Left hindlimb (tissue), 1 donor: Measurements from ENCODE around the gene SLC49A4.
A peak's percentile ranks its signal among the peaks of the same experiment; 100 is the strongest.

Source experiments
- DNase-seq: peaks from one replicate; pipeline ENCODE4 v3.0.0-alpha.2; 2018

The SLC49A4 gene

DNA sequence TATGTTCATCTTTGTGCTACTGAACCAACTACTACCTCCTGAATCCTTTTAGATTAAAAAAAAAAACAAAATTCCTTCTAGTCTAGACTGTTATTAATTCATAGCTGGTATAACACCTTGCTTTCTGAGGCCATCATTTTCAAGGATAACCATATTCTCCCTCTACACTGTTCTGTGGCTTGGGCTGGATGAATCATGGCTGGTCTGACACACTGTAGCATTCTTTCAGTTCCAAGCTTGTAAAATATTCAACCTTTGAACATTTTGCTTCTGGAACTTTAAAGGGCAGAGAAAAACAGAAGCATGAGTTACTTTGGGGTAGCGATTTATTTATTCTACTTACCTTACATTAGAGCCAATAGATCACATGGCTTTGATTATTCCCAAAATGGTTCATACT is 8.8 kb upstream of the SLC49A4 start:
- no peak for DNase-seq

DNA sequence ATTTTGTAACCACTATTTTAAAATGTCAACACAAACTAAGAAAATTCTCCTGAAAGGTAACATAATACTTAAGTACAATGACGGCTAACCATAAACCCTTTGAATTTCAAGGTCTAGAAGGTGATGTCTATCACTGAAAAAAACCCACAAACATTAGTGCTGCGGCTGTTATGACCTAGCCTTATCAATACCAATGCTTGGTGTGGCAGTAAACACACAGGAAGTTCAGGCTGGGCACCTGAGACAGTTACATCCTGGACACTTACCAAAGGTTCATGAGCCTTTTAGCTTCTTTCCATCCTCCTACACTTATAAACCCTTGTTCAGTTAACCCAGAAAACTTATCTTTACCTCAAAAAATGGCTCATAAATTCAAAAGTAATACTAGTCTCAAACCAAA is 7.0 kb upstream of the SLC49A4 start:
- no peak for DNase-seq

DNA sequence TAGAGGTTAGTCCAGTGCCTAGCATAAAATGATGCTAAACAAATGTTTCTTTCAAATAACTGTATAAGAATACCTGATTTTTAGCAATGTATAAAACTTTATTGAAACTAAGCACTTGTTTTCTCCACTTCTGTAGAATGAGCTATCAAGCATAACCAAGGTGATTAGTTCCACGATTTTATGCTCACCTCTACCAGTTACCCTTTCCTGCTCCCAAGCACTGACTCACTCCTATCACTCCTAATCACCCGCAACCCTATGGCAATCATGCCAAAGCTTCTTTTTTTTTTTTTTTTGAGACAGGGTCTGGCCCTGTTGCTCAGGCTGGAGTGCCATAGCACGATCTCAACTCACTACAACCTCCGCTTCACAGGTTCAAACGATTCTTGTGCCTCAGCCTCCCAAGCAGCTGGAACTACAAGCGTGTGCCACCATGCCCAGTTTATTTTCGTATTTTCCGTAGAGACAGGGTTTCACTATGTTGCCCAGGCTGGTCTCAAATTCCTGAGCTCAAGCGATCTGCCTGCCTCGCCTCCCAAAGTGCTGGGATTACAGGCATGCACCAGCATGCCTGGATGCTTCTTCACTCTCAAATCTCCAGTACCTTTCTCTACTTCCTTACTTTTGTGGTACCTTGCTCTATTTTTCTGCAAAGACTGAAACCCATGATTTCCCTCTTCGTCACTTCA is 5.1 kb upstream of the SLC49A4 start:
- no peak for DNase-seq

DNA sequence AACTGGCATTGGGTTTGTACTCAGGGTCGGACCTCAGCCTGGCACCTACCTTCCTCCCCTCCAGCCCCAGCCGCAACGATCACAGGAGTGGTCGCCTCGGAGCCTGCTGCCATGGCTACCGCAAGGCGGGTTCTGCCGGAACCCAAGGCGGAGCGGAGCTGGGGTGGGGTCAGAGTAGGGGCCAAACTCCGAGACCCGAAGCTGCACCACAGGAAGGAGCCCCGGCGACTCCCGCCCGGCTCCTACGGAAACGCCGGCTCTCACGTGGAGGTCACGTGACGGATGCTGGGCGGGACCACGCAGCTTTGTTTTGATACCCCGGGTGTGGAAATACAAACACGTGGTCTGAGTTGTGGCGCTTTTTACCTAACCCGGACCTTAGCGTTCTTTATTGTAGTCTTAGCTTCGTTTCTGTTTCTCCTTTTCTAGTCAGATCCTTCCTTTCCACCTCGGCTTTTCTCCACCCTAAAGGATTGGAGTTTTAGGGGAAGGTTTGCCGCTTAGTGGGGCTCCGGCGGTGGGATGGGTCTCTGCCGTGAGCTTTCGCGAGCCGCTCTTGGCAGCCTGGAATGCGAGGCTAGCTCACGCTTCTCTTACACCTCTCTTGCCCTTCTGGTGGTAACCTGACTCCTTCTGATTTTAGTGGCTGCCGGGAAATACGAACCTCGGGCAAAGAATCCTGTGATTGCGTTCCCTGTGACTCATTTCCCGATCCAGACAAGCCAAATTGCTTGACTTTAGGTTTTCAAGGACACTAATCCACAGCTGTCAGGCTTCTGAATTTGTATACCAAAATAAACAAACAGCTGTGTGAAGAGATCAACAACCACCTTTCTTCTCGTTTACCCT is 1.1 kb upstream of the SLC49A4 start, which contains the start of gene HSPBAP1:
HSPBAP1 (minus strand) TSS at position 264 of the 849 bp plus-strand sequence; CDS start at position 113, 151 bp downstream.
- peak; percentile 93 for DNase-seq

DNA sequence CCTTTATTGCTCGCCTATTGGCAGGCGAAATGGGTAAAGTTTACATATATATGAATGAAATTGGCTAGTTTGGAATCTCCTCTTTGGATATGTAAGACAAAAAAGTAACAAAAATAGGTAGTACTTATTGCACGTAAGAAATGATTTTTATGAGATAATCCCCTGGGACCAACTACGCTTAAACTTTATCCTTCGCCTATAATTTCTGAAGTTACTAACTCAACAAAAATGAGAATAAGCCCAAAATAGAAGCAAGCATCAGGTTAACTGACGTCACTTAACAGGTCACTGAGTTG is 438 bp upstream of the SLC49A4 start:
- DNase-seq = no peak

DNA sequence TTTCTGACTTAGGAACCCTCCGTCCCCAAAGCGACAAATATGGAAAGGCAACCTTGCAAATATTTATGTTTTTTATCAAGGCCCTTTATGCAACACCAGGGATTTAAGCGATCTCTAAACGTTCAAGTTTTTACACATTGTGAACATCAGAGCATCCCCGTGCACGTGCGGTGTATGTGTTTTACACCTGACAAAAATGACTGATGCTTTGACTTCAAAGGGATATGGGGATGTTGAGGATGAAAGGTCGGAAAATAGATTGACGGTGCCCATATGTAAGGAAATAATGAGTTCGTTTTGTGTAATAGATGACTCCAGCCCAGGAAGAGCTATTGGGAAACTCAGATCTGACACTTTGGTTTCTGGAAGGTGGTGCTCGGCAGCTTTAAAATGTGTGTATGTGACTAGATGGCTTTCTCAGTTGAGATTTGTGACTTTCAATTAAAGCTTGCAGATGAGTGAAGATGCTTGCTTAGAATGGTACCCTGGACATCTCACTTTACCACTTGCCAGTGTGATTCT is 866 bp downstream of the SLC49A4 start:
- no peak for DNase-seq

DNA sequence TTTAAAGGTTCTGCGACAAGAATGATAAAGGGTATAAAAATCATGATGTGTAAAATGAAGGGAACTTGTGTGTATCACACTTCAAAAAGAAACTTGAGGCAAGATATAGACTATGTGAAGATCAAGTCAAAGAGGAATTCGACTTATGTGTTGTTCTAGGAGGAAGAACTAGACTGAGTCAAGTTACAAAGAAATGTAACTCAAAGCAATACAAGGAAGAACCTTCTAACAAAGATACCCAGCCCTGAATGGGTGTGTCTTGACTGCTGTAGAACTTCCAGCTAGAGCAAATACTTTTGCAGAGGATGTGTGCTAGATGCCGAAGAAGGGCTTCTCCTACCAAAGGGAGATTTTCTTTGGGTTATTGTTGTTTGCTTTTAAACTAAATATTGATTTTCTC is 2.4 kb downstream of the SLC49A4 start:
- no peak for DNase-seq

DNA sequence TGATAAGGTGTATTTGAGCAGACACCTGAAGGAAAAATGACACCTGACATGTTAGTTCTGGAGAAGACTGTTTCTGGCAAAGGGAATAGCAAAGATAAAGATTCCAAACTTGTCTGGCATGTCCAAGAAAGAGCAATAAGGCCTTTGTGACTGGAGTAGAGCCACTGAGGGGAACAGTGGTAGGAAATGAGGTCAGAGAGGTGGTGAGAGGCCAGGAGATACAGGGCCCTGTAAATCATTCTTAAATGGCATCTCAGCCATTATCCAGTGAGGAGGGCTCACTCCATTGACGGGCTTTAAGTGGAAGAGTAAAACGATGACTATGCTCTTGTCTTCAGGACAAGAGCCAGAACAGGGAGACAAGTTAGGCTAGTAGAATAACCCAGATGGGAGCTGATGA is 4.5 kb downstream of the SLC49A4 start:
- DNase-seq = no peak

DNA sequence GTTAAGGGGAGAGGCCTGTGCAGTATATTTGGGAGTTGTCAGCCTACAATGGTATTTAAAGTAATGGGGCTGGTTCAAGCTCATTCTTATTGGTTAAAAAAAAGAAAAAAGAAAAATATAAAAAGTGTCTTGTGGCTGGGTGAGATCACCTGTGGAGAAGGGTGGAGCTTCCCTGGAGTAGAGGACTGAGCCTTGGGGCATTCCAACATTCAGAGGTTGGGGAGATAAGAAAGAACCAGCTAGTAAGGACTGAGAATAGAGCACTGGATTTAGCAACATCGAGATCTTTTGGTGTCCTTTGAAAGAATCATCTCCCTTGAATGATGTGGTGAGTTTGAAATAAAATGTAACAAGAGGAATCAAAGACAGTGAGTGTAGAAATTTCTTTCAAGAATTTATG is 5.2 kb downstream of the SLC49A4 start:
- DNase-seq = no peak

DNA sequence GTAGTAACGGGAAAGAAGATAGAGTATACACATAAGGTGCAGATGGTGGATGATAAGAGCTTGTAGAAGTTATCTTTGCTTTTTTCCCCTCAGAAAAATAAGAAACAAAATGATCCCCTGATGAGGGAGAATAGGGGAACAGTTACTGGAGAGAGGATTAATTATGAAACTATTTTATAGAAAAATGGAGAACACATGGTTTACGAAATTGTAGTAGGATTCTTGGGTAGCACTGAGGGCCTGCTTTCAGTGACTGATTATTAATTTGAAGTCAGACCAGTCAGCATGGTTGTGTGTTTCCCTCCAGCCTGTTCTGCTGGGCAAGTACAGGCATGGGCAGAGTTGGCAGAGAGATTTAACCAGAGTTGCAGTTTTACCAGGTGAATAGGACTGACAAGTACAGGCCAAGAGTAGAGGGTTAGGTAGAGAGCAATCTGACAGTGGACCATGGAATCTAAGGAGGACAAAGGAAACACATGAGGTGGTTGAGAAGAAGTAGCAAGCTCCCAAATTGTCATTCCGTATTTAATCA is 5.9 kb downstream of the SLC49A4 start:
- no peak for DNase-seq

DNA sequence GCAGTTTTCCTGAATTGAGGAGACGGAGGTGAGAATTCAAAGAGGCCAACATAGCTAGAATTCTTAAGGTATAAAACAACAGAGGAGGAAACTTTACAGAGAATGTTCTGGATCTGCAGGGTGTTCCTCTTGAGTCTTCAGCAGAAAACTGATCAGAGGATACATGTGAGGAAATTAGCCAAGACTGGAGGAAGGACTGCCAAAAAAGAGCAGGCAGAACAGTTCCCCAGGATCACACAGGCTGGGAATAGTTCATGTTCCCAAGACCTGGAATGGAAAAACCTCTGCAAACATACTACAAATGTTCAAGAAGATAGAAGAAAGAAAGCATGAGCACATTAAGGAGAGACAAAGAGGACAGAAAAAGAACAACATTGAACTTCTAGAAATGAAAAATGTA is 7.5 kb downstream of the SLC49A4 start:
- no peak for DNase-seq

DNA sequence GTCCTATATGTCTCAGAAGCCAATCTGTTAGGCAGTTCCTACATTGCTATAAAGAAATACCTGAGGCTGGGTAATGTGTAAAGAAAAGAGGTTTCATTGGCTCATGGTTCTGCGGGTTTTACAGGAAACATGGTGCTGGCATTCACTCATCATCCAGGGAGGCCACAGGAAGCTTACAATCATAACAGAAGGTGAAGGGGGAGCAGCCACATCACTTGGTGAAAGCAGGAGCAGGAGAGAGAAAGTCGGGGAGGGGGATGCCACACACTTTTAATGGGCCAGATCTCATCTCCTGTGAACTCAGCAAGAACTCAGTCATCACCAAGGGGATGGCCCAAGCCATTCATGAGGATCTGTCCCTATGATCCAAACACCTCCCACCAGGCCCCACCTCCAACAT is 9.1 kb downstream of the SLC49A4 start:
- no peak for DNase-seq

DNA sequence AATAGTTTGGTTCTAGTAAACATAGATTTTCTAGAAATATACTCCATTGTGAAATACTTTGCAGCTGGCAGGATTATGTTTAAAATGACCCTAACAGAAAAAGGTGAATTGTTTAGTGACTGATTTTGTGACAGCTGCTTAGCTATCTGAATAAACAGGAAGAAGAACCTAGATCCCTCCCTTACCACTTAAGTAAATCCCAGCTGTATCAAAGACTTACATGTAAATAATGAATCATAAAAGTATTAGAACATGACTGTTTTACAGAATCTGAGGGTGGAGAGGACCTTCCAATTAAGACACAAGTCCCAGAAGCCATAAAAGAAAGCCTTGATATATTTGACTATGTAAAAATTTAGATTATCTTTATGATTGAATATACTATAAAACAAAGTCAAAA is 15.9 kb downstream of the SLC49A4 start:
- no peak for DNase-seq

DNA sequence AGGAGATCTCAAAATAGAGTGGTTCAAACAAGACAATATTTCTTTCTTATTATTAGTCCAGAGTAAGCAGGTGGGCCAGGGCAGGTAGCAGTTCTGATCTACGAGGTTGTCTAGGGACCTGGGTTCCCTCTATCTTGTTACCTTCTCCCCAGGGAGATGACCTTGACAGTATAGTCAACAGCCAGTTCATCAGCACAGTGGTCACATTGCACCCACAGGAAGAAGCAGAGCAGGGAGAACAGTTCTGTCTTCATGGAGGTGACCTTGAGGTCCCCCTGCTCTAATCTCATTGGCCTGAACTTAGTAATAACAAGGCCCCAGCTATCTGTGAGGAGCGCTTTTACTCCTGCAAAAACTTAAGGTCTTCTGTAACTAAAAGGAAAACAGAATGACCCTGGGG is 21.7 kb downstream of the SLC49A4 start:
- no peak for DNase-seq

DNA sequence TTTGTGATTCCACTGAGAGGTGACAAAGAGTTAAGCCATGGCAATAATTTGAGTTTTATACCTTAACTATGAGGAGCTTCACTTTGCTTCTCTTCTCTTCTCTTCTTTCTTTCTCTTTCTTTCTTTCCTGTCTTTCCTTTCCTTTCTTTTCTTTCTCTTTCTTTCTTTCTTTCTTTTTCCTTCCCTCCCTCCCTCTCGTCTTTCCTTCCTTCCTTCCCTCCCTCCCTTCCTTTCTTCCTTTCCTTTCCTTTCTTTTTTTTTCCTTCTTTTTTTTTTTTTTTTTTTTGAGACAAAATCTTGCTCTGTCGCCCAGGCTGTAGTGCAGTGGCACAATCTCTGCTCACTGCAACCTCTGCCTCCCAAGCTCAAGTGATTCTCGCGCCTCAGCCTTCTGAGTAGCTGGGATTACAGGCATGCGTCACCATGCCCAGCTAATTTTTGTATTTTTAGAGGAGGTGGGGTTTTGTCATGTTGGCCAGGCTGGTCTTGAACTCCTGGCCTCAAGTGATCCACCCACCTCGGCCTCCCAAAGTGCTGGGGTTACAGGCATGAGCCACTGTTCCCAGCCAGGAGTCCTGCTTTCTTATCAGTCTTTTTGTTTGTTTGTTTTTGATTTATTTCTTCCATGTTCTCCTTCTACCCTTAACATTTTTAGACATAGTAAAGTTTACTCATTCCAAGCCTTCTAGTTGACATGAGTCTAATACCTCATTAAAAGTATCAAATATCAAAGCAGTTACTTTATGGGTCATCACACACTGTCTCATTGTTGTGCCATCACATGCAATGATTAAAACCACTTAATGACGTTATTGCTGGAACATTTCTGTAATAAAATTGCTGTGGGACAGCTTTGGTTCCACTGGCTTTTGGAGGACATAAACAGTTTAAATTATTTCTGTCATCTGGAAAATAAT is 29.9 kb downstream of the SLC49A4 start:
- no peak for DNase-seq

DNA sequence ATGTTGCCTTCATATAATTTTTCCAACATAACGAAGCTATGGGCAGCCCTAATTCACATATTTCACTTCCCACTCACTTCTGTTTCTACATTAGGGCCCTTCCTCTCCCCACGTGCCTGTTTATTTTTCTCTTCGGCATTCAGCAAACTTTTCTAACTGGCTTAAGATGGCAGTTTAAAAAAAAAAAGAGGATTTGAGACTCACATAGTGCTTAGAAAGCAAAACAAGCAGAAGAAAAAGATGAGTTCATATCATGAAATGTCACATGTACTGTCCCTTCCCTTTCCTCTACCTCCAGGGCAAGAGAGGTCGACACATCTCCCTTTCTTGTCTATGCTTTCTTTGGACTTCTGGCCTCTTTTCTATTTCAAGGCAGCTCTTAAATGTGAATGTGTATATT is 30.6 kb downstream of the SLC49A4 start:
- DNase-seq = no peak

DNA sequence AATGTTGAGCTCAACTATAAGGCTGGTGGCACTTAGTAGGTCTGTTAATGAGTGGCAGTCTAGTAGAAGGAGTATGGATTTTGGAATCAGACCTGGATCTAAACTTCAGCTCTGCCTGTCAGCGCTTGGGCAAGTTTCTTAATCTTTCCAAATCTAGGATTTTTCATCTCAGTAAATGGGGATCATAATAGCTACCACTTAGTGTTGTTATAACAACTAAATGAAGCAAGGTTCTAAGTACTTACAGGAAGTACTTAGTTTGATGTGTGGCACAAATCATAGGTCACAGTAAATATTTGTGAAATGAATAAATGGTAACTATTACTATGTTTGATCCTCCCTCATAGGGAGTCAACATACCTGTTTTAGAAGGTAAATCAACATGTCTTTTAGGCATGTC is 31.4 kb downstream of the SLC49A4 start:
- DNase-seq = no peak

DNA sequence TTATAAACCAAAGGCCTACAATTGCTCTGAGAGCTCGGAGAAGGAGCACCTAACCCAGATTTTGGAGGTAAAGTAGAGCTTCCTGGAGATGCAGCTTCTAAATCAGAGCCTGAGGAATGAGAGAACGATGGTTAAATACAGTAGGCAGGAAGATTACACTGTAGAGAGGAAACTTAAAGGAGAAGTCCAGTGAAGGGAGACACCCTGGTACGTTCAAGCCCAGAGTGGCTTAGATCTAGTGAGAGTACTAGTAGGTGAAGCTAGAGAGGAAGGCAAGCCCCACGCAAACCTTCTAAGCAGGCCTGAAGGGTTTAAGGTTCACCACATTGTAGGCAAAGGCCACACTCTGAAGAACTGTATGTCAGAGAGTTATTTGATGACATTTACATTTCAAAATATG is 33.4 kb downstream of the SLC49A4 start:
- DNase-seq = no peak

DNA sequence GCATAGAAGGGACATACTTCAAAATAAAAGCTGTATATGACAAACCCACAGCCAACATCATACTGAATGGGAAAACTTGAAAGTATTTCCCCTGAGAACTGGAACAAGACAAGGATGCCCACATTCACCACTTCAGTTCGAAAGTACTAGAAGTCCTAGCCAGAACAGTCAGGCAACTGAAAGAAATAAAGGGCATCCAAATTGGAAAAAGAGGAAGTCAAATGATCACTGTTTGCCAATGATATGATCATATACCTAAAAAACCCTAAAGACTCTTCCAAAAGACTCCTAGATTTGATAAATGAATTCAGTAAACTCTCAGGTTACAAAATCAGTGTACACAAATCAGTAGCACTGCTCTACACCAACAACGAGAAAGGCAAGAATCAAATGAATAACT is 40.7 kb downstream of the SLC49A4 start:
- DNase-seq = no peak

DNA sequence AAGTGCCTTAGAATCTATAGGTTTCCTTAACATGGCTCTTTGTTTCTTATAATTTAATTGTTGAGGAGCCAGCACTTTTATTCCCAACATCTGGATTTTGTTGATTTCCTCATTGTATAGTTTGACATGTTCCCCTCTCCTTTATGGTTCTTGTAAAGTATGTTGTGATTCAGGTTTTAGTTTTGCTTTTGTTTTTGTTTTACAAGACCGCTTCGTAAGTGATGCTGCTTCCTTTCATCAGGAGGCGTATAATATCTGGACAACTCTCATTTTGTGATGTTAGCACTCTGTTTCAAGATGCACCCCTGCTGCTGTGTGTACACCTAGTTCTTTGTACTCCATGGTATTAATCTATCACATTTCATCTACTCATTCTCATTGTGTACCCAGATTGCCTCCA is 48.7 kb downstream of the SLC49A4 start:
- DNase-seq = no peak

DNA sequence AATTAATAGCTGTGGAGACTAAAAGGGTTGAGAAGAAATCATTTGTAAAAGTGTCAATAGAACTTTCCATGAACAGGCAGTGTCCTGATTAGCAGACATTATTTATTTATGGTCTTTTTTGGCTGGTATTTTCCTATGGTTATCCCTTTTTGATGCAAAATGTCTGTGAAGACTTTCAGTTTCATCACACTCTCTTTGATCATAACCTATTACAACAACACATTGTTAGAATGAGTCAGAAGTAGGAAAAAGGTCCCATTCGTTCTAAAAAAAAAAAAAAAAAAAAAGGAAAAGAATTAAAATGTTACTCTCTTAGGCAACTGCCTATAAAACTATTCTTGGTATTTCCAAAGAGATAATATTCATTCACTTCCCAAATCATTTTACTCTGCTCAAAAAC is 62.1 kb downstream of the SLC49A4 start:
- DNase-seq = no peak

DNA sequence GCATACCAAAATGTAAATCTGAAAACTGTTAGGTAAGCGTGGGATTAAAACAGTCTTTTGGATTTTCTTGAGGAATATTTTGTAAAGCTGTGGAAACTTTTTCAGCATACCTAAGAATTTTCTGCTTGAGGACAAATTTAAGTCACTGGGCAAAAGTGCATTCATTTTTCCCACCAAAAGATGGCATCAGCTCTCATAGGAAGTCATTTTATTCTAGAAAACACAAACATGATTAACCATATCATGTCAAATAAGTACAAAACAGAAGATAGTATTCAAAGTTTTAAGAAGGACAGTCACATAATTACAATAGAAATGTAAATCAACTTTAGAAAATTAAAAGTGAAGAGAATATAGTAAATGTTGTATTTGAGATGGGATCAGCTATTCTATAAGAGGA is 63.5 kb downstream of the SLC49A4 start:
- DNase-seq = no peak
